H9 (cell line): Measurements from ENCODE around the gene CPXM1. TPM values are rescaled to one million over a fixed set of nuclear protein-coding genes. Genes with fewer than 3 reads are reported as not detected.

Experiments
- DNase-seq: peaks from one replicate; pipeline ENCODE4 v3.0.0-alpha.2; 2017
- H2AFZ ChIP-seq: one replicate; pipeline ENCODE4 v1.6.1; 2013; ENCODE audit warnings: mild to moderate bottlenecking, low read length, control low read depth, moderate library complexity
- H2AK5ac ChIP-seq: 2 replicates; pipeline ENCODE4 v1.6.1; 2013; ENCODE audit warnings: low read length, control low read depth, mixed read lengths; ENCODE audit not compliant: insufficient read length
- H2BK120ac ChIP-seq: one replicate; pipeline ENCODE4 v1.6.1; 2013; ENCODE audit warnings: low read depth, mild to moderate bottlenecking, low read length, control low read depth, inconsistent platforms; ENCODE audit not compliant: poor library complexity, severe bottlenecking
- H2BK12ac ChIP-seq: 2 replicates; pipeline ENCODE4 v1.6.1; 2013; ENCODE audit warnings: low read length, control low read depth, mixed read lengths, low read depth; ENCODE audit not compliant: insufficient read length
- H2BK15ac ChIP-seq: 2 replicates; pipeline ENCODE4 v1.6.1; 2013; ENCODE audit warnings: low read depth, low read length, control low read depth
- H2BK20ac ChIP-seq: one replicate; pipeline ENCODE4 v1.6.1; 2013; ENCODE audit warnings: low read depth, mild to moderate bottlenecking, low read length, control low read depth, inconsistent platforms; ENCODE audit not compliant: poor library complexity, severe bottlenecking
- H2BK5ac ChIP-seq: 2 replicates; pipeline ENCODE4 v1.6.1; 2013; ENCODE audit warnings: low read length, control low read depth, mixed read lengths; ENCODE audit not compliant: insufficient read length
- H3K14ac ChIP-seq: 2 replicates; pipeline ENCODE4 v1.6.1; 2013; ENCODE audit warnings: low read length, control low read depth; ENCODE audit not compliant: insufficient read depth
- H3K18ac ChIP-seq: 2 replicates; pipeline ENCODE4 v1.6.1; 2013; ENCODE audit warnings: low read depth, mild to moderate bottlenecking, mixed read lengths, low read length, control low read depth; ENCODE audit not compliant: insufficient read length
- H3K23ac ChIP-seq: 2 replicates; pipeline ENCODE4 v1.6.1; 2013; ENCODE audit warnings: low read length, control low read depth, mixed read lengths, low read depth; ENCODE audit not compliant: insufficient read length
- H3K23me2 ChIP-seq: 2 replicates; pipeline ENCODE4 v1.6.1; 2013; ENCODE audit warnings: low read depth, mild to moderate bottlenecking, mixed read lengths, low read length, control low read depth; ENCODE audit not compliant: insufficient read length, poor library complexity, severe bottlenecking
- H3K27ac ChIP-seq: 2 replicates; pipeline ENCODE4 v1.5.1; 2013; ENCODE audit warnings: low read length, control low read depth, mixed read lengths, low read depth; ENCODE audit not compliant: insufficient read length
- H3K27me3 ChIP-seq: 2 replicates; pipeline ENCODE4 v1.6.1; 2013; ENCODE audit warnings: low read length, control low read depth, inconsistent platforms; ENCODE audit not compliant: insufficient read depth
- H3K4ac ChIP-seq: 2 replicates; pipeline ENCODE4 v1.6.1; 2013; ENCODE audit warnings: low read depth, mild to moderate bottlenecking, control low read depth, inconsistent platforms, low read length, moderate library complexity
- H3K4me1 ChIP-seq: 2 replicates; pipeline ENCODE4 v1.6.1; 2013; ENCODE audit warnings: low read length, control low read depth, inconsistent platforms; ENCODE audit not compliant: insufficient read depth
- H3K4me2 ChIP-seq: 2 replicates; pipeline ENCODE4 v1.6.1; 2013; ENCODE audit warnings: low read length, control low read depth, mixed read lengths; ENCODE audit not compliant: insufficient read length, insufficient read depth
- H3K56ac ChIP-seq: 2 replicates; pipeline ENCODE4 v1.6.1; 2013; ENCODE audit warnings: low read depth, mild to moderate bottlenecking, mixed read lengths, low read length, control low read depth; ENCODE audit not compliant: insufficient read length
- H3K79me1 ChIP-seq: 2 replicates; pipeline ENCODE4 v1.6.1; 2013; ENCODE audit warnings: low read depth, mild to moderate bottlenecking, moderate library complexity, low read length, control low read depth, inconsistent platforms; ENCODE audit not compliant: insufficient read depth, poor library complexity, severe bottlenecking
- H3K79me2 ChIP-seq: 2 replicates; pipeline ENCODE4 v1.6.1; 2013; ENCODE audit warnings: low read length, control low read depth, inconsistent platforms; ENCODE audit not compliant: insufficient read depth
- H3K9ac ChIP-seq: 2 replicates; pipeline ENCODE4 v1.6.1; 2013; ENCODE audit warnings: low read length, control low read depth, mixed read lengths; ENCODE audit not compliant: insufficient read length; ENCODE audit errors: extremely low read depth
- H3K9me3 ChIP-seq: one replicate; pipeline ENCODE4 v1.6.1; 2013; ENCODE audit warnings: low read depth, low read length, inconsistent platforms; ENCODE audit not compliant: control insufficient read depth
- H3T11ph ChIP-seq: one replicate; pipeline ENCODE4 v1.6.1; 2013; ENCODE audit warnings: mild to moderate bottlenecking, low read length, control low read depth, inconsistent platforms
- H4K20me1 ChIP-seq: one replicate; pipeline ENCODE4 v1.6.1; 2013; ENCODE audit not compliant: control insufficient read depth, insufficient read length, insufficient read depth
- H4K5ac ChIP-seq: 2 replicates; pipeline ENCODE4 v1.6.1; 2013; ENCODE audit warnings: low read depth, mild to moderate bottlenecking, mixed read lengths, low read length, control low read depth; ENCODE audit not compliant: insufficient read length
- H4K8ac ChIP-seq: replicated peaks from 2 replicates; pipeline ENCODE4 v1.6.1; 2013; ENCODE audit warnings: low read length, control low read depth, mixed read lengths, low read depth; ENCODE audit not compliant: insufficient read length
- H4K91ac ChIP-seq: 2 replicates; pipeline ENCODE4 v1.6.1; 2013; ENCODE audit warnings: low read depth, mild to moderate bottlenecking, moderate library complexity, mixed read lengths, low read length, control low read depth; ENCODE audit not compliant: insufficient read length
- H3K27ac Mint-ChIP-seq, 3 experiments: 2 replicates in 2 of 3; 3 replicates in 1 of 3; pipeline ENCODE4 v1.8.0; 2020 to 2021; ENCODE audit warnings: mixed read lengths in 3 of 3, mild to moderate bottlenecking in 1 of 3, moderate library complexity in 1 of 3
- H3K27me3 Mint-ChIP-seq: 2 replicates; pipeline ENCODE4 v1.8.0; 2021; ENCODE audit warnings: low read depth, mild to moderate bottlenecking, moderate library complexity, mixed read lengths
- H3K36me3 Mint-ChIP-seq, 3 experiments: 2 replicates in 2 of 3; 3 replicates in 1 of 3; pipeline ENCODE4 v1.8.0; 2020 to 2021; ENCODE audit warnings: low read depth in 3 of 3, mixed read lengths in 3 of 3; ENCODE audit not compliant: insufficient read depth in 1 of 3
- H3K4me1 Mint-ChIP-seq, 2 experiments: 2 replicates each; pipeline ENCODE4 v1.8.0; 2020; ENCODE audit warnings: mixed read lengths in 2 of 2
- H3K4me3 Mint-ChIP-seq, 2 experiments: 2 replicates in 1 of 2; 3 replicates in 1 of 2; pipeline ENCODE4 v1.8.0; 2020 to 2021; ENCODE audit warnings: mild to moderate bottlenecking in 2 of 2, mixed read lengths in 2 of 2, moderate library complexity in 1 of 2
- H3K9me3 Mint-ChIP-seq, 2 experiments: 2 replicates in 1 of 2; 3 replicates in 1 of 2; pipeline ENCODE4 v1.8.0; 2020; ENCODE audit warnings: mild to moderate bottlenecking in 2 of 2, mixed read lengths in 2 of 2, moderate library complexity in 1 of 2
- WGBS: extraction: QIAGEN DNeasy Blood & Tissue Kit; methylation state at CpG from one replicate; pipeline ENCODE4 v1.1.7; 2013; ENCODE audit warnings: missing lambda C conversion rate, low lambda C conversion rate, mixed read lengths; ENCODE audit not compliant: insufficient read length; ENCODE audit errors: extremely low coverage; 5-methylcytosine and 5-hydroxymethylcytosine counted together
- total RNA-seq: library from RNA; stranded (reverse); gene quantifications from 2 replicates; pipeline ENCODE4 v1.2.1, GENCODE V29; 2021
- TF ChIP-seq, protein P1 (sequence below): fragments of 200-600 bp; sonication (generic); conservative IDR thresholded peaks from 3 replicates; pipeline ENCODE4 v1.8.0; 2021; ENCODE audit warnings: antibody characterized with exemption, mild to moderate bottlenecking

The CPXM1 gene
- total RNA-seq, 1 experiment from 2014 or later, result 69.0 TPM

GRCh38 chr20:2760952-2761305 is 39.5 kb downstream of the CPXM1 start:
- Histone ChIP-seq H2BK5ac (no peak overlapping the region), H3K4me1 (no peaks in the 10 kb centered on the region)

More at GRCh38 chr20:2760952-2761305, 39.5 kb downstream of the CPXM1 start:
- H3K4ac ChIP-seq, result no peak overlapping the region
- H3K27me3 ChIP-seq, result peaks cover 3% of the 10 kb centered on the region; the same call in 1 of the 2 replicates
- no peak overlapping the region for H4K8ac ChIP-seq
- no peak for DNase-seq
- H3K23ac ChIP-seq, result no peak overlapping the region
- no peak overlapping the region for H3K9ac ChIP-seq
- H3K27ac Mint-ChIP-seq, result no peak overlapping the region; a peak in 1 of 7 replicates
- no peaks in the 10 kb centered on the region for H3K36me3 Mint-ChIP-seq
- H3K18ac ChIP-seq, result no peak overlapping the region
- H3K27me3 Mint-ChIP-seq, result peaks cover 24% of the 10 kb centered on the region
- no peaks in the 10 kb centered on the region for H3K9me3 ChIP-seq
- no peak overlapping the region for H3K4me3 Mint-ChIP-seq
- no peaks in the 10 kb centered on the region for H3K79me1 ChIP-seq
- H2BK15ac ChIP-seq, result no peak overlapping the region
- no peak overlapping the region for H2BK20ac ChIP-seq
- no peak overlapping the region for H4K91ac ChIP-seq
- TF ChIP-seq, protein P1, sequence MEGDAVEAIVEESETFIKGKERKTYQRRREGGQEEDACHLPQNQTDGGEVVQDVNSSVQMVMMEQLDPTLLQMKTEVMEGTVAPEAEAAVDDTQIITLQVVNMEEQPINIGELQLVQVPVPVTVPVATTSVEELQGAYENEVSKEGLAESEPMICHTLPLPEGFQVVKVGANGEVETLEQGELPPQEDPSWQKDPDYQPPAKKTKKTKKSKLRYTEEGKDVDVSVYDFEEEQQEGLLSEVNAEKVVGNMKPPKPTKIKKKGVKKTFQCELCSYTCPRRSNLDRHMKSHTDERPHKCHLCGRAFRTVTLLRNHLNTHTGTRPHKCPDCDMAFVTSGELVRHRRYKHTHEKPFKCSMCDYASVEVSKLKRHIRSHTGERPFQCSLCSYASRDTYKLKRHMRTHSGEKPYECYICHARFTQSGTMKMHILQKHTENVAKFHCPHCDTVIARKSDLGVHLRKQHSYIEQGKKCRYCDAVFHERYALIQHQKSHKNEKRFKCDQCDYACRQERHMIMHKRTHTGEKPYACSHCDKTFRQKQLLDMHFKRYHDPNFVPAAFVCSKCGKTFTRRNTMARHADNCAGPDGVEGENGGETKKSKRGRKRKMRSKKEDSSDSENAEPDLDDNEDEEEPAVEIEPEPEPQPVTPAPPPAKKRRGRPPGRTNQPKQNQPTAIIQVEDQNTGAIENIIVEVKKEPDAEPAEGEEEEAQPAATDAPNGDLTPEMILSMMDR, result no peak
- no CpG with 5 or more reads among the region's 2 CpGs for WGBS
- no peak overlapping the region for H3K27ac ChIP-seq
- no peak overlapping the region for H2BK120ac ChIP-seq
- H2BK12ac ChIP-seq, result no peak overlapping the region
- peaks cover 24 to 36% of the 10 kb centered on the region in 2 experiments for H3K4me1 Mint-ChIP-seq
- H2AK5ac ChIP-seq, result no peak overlapping the region
- H4K20me1 ChIP-seq, result no peaks in the 10 kb centered on the region
- H3K56ac ChIP-seq, result no peak overlapping the region
- no peaks in the 10 kb centered on the region for H3K79me2 ChIP-seq
- no peak overlapping the region for H3K4me2 ChIP-seq
- no peak overlapping the region for H3K14ac ChIP-seq
- no peak overlapping the region for H2AFZ ChIP-seq
- no peak overlapping the region for H4K5ac ChIP-seq
- H3T11ph ChIP-seq, result no peak overlapping the region
- H3K23me2 ChIP-seq, result peaks cover 3% of the 10 kb centered on the region
- H3K9me3 Mint-ChIP-seq, result no peaks in the 10 kb centered on the region
